PC-3 (cell line): Measurements from ENCODE around the gene RASGRP3. TPM values are rescaled to one million over a fixed set of nuclear protein-coding genes. Genes with fewer than 3 reads are reported as not detected.

Experiments
- ATAC-seq: fragments of 200-7000 bp; cut with Tn5 transposase; 2 replicates; pipeline ENCODE4 v1.9.1; 2020; ENCODE audit warnings: mild to moderate bottlenecking, moderate library complexity
- BruUV-seq: library from RNA; stranded (reverse); fragments of 400-500 nt; replicated peaks from 2 replicates; lab custom pipeline; 2021; lab: Mats Ljungman, UMichigan
- CTCF ChIA-PET: fragments of 300-600 bp; sonication (Branson Sonifier 250); formaldehyde crosslinking; loops from one replicate; lab custom pipeline; 2022; ENCODE audit warnings: antibody characterized with exemption; lab: Charles Lee
- POLR2A ChIA-PET: fragments of 300-600 bp; sonication (Branson Sonifier 250); formaldehyde crosslinking; loops from one replicate; lab custom pipeline; 2022; ENCODE audit warnings: antibody characterized with exemption; ENCODE audit not compliant: unreplicated experiment; lab: Charles Lee
- DNase-seq: peaks from one replicate; pipeline ENCODE4 v3.0.0-alpha.2; 2015
- H2AFZ ChIP-seq: fragments of 300-600 bp; sonication (generic); 2 replicates; pipeline ENCODE4 v1.6.0; 2016; ENCODE audit warnings: antibody characterized with exemption, low read length
- H3F3A ChIP-seq: fragments of 300-600 bp; sonication (generic); one replicate; pipeline ENCODE4 v1.6.0; 2017; ENCODE audit warnings: antibody characterized with exemption, low read length, control low read depth, mild to moderate bottlenecking; ENCODE audit not compliant: unreplicated experiment
- H3K27ac ChIP-seq: fragments of 300-600 bp; sonication (generic); 2 replicates; pipeline ENCODE4 v1.5.1; 2016; ENCODE audit warnings: mild to moderate bottlenecking, low read length
- H3K27me3 ChIP-seq: fragments of 300-600 bp; sonication (generic); 2 replicates; pipeline ENCODE4 v1.6.1; 2016; ENCODE audit warnings: low read length, mixed read lengths
- H3K36me3 ChIP-seq: fragments of 300-600 bp; sonication (generic); 2 replicates; pipeline ENCODE4 v1.6.1; 2016; ENCODE audit warnings: low read depth, mixed run types, low read length, mixed read lengths
- H3K4me1 ChIP-seq: fragments of 300-600 bp; sonication (generic); 2 replicates; pipeline ENCODE4 v1.5.1; 2016; ENCODE audit warnings: low read length; ENCODE audit not compliant: insufficient read depth
- H3K4me2 ChIP-seq: fragments of 300-600 bp; sonication (generic); 2 replicates; pipeline ENCODE4 v1.6.0; 2016; ENCODE audit warnings: low read length
- H3K4me3 ChIP-seq: fragments of 300-600 bp; sonication (generic); 2 replicates; pipeline ENCODE4 v1.5.1; 2016; ENCODE audit warnings: mild to moderate bottlenecking, low read length, mixed read lengths
- H3K79me2 ChIP-seq: fragments of 300-600 bp; sonication (generic); 2 replicates; pipeline ENCODE4 v1.6.1; 2017; ENCODE audit warnings: low read length, mixed read lengths
- H3K9ac ChIP-seq: fragments of 300-600 bp; sonication (generic); 2 replicates; pipeline ENCODE4 v1.6.0; 2016; ENCODE audit warnings: mild to moderate bottlenecking, low read length
- H3K9me2 ChIP-seq: fragments of 300-600 bp; sonication (generic); replicated peaks from 2 replicates; pipeline ENCODE4 v1.6.1; 2016; ENCODE audit warnings: mixed run types, low read length, mixed read lengths
- H3K9me3 ChIP-seq: fragments of 300-600 bp; sonication (generic); 2 replicates; pipeline ENCODE4 v1.6.1; 2016; ENCODE audit warnings: low read length, mixed read lengths
- H4K20me1 ChIP-seq: fragments of 300-600 bp; sonication (generic); 2 replicates; pipeline ENCODE4 v1.6.1; 2016; ENCODE audit warnings: low read length, mixed read lengths
- EZH2 ChIP-seq: fragments of 300-600 bp; sonication (generic); IDR thresholded peaks from one replicate; pipeline ENCODE4 v1.6.1; 2017; ENCODE audit warnings: antibody characterized with exemption, mild to moderate bottlenecking, low read length; ENCODE audit not compliant: unreplicated experiment
- EZH2phosphoT487 ChIP-seq: fragments of 300-600 bp; sonication (generic); IDR thresholded peaks from 2 replicates; pipeline ENCODE4 v1.6.1; 2018; ENCODE audit warnings: mild to moderate bottlenecking, antibody characterized with exemption, low read length, borderline replicate concordance
- intact Hi-C: fragments of 100-400 bp; cut with micrococcal nuclease; formaldehyde crosslinking; loops from 2 replicates; pipeline ENCODE4 v1.9.0; 2023
- total RNA-seq: library from RNA; depleted of rRNA; stranded (reverse); fragments of >200 nt; gene quantifications from 2 replicates; pipeline ENCODE4 v1.2.3, GENCODE V29; 2014
- TF ChIP-seq, protein P1 (sequence below): fragments of 300-600 bp; sonication (generic); conservative IDR thresholded peaks from 2 replicates; pipeline ENCODE4 v1.5.1; 2017; ENCODE audit warnings: antibody characterized with exemption, low read depth, mild to moderate bottlenecking, low read length

RASGRP3 gene
- total RNA-seq, 1 experiment from 2014 or later: 0.15 TPM

GRCh38 chr2:33526921-33527320 is 50.5 kb downstream of the RASGRP3 start:
- no TSS peak for BruUV-seq
- H2AFZ ChIP-seq: no peak overlapping the region
- no peaks in the 10 kb centered on the region for H3K36me3 ChIP-seq
- no peak for ATAC-seq
- CTCF ChIA-PET: no interaction called here
- H3K4me1 ChIP-seq: peaks cover 10% of the 10 kb centered on the region
- no peaks in the 10 kb centered on the region for H3F3A ChIP-seq
- no peaks in the 10 kb centered on the region for H3K9me2 ChIP-seq
- no peak overlapping the region for H3K4me2 ChIP-seq
- POLR2A ChIA-PET: no interaction called here
- TF ChIP-seq EZH2phosphoT487: no peak
- TF ChIP-seq, protein P1, sequence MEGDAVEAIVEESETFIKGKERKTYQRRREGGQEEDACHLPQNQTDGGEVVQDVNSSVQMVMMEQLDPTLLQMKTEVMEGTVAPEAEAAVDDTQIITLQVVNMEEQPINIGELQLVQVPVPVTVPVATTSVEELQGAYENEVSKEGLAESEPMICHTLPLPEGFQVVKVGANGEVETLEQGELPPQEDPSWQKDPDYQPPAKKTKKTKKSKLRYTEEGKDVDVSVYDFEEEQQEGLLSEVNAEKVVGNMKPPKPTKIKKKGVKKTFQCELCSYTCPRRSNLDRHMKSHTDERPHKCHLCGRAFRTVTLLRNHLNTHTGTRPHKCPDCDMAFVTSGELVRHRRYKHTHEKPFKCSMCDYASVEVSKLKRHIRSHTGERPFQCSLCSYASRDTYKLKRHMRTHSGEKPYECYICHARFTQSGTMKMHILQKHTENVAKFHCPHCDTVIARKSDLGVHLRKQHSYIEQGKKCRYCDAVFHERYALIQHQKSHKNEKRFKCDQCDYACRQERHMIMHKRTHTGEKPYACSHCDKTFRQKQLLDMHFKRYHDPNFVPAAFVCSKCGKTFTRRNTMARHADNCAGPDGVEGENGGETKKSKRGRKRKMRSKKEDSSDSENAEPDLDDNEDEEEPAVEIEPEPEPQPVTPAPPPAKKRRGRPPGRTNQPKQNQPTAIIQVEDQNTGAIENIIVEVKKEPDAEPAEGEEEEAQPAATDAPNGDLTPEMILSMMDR: no peak
- no peak for TF ChIP-seq EZH2
- intact Hi-C loops: no loop called here
- H3K27ac ChIP-seq: no peak overlapping the region
- no peak overlapping the region for H3K4me3 ChIP-seq
- no peaks in the 10 kb centered on the region for H3K9me3 ChIP-seq
- H3K27me3 ChIP-seq: no peaks in the 10 kb centered on the region
- H3K79me2 ChIP-seq: no peaks in the 10 kb centered on the region
- H4K20me1 ChIP-seq: no peaks in the 10 kb centered on the region
- DNase-seq: no peak
- H3K9ac ChIP-seq: no peak overlapping the region

GRCh38 chr2:33528441-33528950 is 52.0 kb downstream of the RASGRP3 start:
- no peak for TF ChIP-seq EZH2phosphoT487
- no peak for TF ChIP-seq EZH2
- TF ChIP-seq, protein P1: no peak
- Histone ChIP-seq H3K9ac (no peak overlapping the region), H3K27me3 (no peaks in the 10 kb centered on the region), H3F3A (no peaks in the 10 kb centered on the region), H3K9me2 (no peaks in the 10 kb centered on the region), H3K4me2 (no peak overlapping the region), H3K36me3 (no peaks in the 10 kb centered on the region), H3K9me3 (no peaks in the 10 kb centered on the region), H3K4me1 (peaks cover 10% of the 10 kb centered on the region), H3K27ac (no peak overlapping the region), H2AFZ (no peak overlapping the region), H3K4me3 (no peak overlapping the region), H3K79me2 (no peaks in the 10 kb centered on the region), H4K20me1 (no peaks in the 10 kb centered on the region)
- BruUV-seq: no TSS peak
- ATAC-seq: no peak
- POLR2A ChIA-PET: no interaction called here
- CTCF ChIA-PET: no interaction called here
- intact Hi-C loops: no loop called here
- DNase-seq: no peak

- Histone ChIP-seq H3F3A (no peaks in the 10 kb centered on the region), H3K9ac (no peak overlapping the region), H3K27ac (peak overlapping the region; percentile 53), H3K4me3 (no peak overlapping the region), H3K9me2 (no peaks in the 10 kb centered on the region), H3K9me3 (no peaks in the 10 kb centered on the region), H3K4me2 (peak overlapping the region; percentile 1; the same call in 1 of the 2 replicates), H2AFZ (peak overlapping the region; percentile 78), H3K4me1 (peaks cover 10% of the 10 kb centered on the region), H4K20me1 (no peaks in the 10 kb centered on the region), H3K36me3 (no peaks in the 10 kb centered on the region), H3K79me2 (no peaks in the 10 kb centered on the region), H3K27me3 (no peaks in the 10 kb centered on the region)
- intact Hi-C loops: no loop called here
- ChIA-PET CTCF (interaction anchor here (0.6 kb wide), 1 partner anchor 117 kb away, joined by 3 read pairs; no protein-coding TSS in a partner anchor), POLR2A (no interaction called here)
- ATAC-seq (peak; percentile 79), DNase-seq (peak; percentile 75)
- no TSS peak for BruUV-seq
- TF ChIP-seq EZH2phosphoT487: no peak
- TF ChIP-seq, protein P1: no peak
- TF ChIP-seq EZH2: no peak
These were observed 53.5 kb downstream of the RASGRP3 start for GRCh38 chr2:33529771-33530481.
